Pons (tissue), 1 donor: ENCODE data around the gene ITPRIPL1.

Experiments used
- DNase-seq: peaks from one replicate; pipeline ENCODE4 v3.0.0-alpha.2; 2016; ENCODE audit warnings: low spot score

Gene ITPRIPL1

DNA sequence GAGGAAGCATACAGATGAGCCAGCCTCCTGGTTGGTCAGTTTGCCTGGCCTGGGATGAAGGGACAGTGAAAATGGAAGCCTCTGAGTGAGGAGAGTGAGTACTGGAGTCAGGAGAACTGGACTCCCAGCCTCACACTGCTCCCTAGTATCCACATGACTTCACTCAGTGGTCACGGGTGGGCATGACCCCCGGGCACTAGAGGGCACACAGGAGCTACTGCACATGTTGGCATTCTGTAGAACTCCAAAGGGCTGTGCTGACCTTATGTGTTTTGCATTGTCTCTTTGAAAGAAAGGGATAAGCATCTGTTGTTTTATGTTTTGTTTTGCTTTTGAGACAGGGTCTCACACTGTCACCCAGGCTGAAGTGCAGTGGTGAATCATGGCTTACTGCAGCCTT lies 34.2 kb downstream of the ITPRIPL1 start:
- peak; percentile 92 for DNase-seq

- DNase-seq = no peak
These were observed 34.7 kb downstream of the ITPRIPL1 start for GRCh38 chr2:96359866-96360265.

DNA sequence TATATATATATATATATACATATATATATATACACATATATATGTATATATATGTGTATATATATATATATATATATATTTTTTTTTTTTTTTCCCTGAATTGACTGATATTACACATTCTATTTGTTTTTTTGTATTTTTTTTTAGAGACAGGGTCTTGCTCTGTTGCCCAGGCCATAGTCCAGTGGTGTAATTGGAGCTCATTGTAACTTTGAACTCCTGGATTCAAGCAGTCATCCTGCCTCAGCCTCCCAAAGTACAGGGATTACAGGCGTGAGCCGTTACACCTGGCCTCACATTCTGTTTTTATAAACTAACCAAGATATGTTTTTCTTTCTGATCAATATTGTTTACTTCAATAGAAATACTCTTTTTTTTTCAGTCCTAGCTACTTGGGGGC lies 36.6 kb downstream of the ITPRIPL1 start:
- no peak for DNase-seq

DNA sequence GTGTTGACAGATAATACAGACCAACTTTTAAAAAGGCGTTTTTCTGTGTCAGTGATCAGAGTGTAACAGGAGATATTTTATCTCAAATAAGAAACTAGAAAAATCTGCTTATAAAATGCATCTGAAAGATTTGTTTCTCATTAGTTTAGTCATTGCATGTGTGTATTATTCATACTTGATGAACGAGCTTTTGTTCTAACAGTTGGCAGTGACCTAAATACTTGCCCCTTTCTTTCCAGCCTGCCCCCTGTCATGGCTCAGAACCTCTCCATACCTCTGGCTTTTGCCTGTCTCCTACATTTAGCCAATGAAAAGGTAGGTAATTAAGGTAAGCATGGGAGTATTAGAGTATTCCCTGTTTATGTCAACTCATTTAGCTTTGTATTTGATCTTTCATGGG lies 44.1 kb downstream of the ITPRIPL1 start:
- peak; percentile 73 for DNase-seq

GRCh38 chr2:96374211-96374951 lies 49.3 kb downstream of the ITPRIPL1 start:
- no peak for DNase-seq
